Esophagus muscularis mucosa (tissue), 4 donors: ENCODE measurements around the gene ITFG1. TPM values are rescaled to one million over a fixed set of nuclear protein-coding genes. Genes with fewer than 3 reads are reported as not detected.
"Not testable (repeated sequence)": the region's sequence is repeated elsewhere in the genome, so short reads cannot be mapped to it uniquely, and the experiment has no call there.

Source experiments
- DNase-seq: peaks from one replicate; pipeline ENCODE4 v3.0.0-alpha.2; 2017; ENCODE audit errors: extremely low spot score
- H3K27ac ChIP-seq, 4 donors: fragments of 200-600 bp; sonication (generic); replicated peaks in 1 of 4; 1 replicate in 3 of 4; 2 replicates in 1 of 4; pipeline ENCODE4 v1.5.1; 2016 to 2019; ENCODE audit warnings: mild to moderate bottlenecking in 1 of 4
- H3K27me3 ChIP-seq, 4 donors: fragments of 200-600 bp; sonication (generic); one replicate each; pipeline versions ENCODE4 v1.5.1 to v1.6.0; 2016 to 2019
- H3K36me3 ChIP-seq, 4 donors: fragments of 200-600 bp; sonication (generic); one replicate each; pipeline ENCODE4 v1.5.1; 2016 to 2019
- H3K4me1 ChIP-seq, 4 donors: fragments of 200-600 bp; sonication (generic); one replicate each; pipeline ENCODE4 v1.5.1; 2016 to 2019
- H3K4me3 ChIP-seq, 4 donors: fragments of 200-600 bp; sonication (generic); 1 replicate in 2 of 4; 2 replicates in 2 of 4; pipeline ENCODE4 v1.5.1; 2016 to 2019; ENCODE audit warnings: mild to moderate bottlenecking in 4 of 4, moderate library complexity in 1 of 4
- H3K9me3 ChIP-seq, 4 donors: fragments of 200-600 bp; sonication (generic); 1 replicate in 3 of 4; 2 replicates in 1 of 4; pipeline ENCODE4 v1.5.1; 2016 to 2019
- EP300 ChIP-seq: sonication (generic); formaldehyde crosslinking; IDR thresholded peaks from one replicate; pipeline ENCODE4 v1.6.1; 2017; ENCODE audit warnings: antibody characterized with exemption
- POLR2A ChIP-seq: fragments of 450-650 bp; IDR thresholded peaks from one replicate; pipeline ENCODE4 v1.6.1; 2017; ENCODE audit warnings: antibody characterized with exemption, moderate library complexity, mild to moderate bottlenecking, low read depth
- POLR2AphosphoS5 ChIP-seq, 2 donors: sonication (generic); formaldehyde crosslinking; IDR thresholded peaks; one replicate each; pipeline ENCODE4 v1.6.1; 2017; ENCODE audit warnings: antibody characterized with exemption in 2 of 2
- WGBS: methylation state at CpG from one replicate; pipeline ENCODE4 v1.1.5; 2018; 5-methylcytosine and 5-hydroxymethylcytosine counted together
- intact Hi-C: fragments of 100-400 bp; cut with DNase I; formaldehyde crosslinking; loops from one replicate; pipeline ENCODE4 v1.15.1; 2023
- total RNA-seq, 4 donors: library from RNA; depleted of rRNA; stranded (reverse); fragments of >200 nt; gene quantifications; one replicate each; pipeline versions ENCODE4 v1.1.0 to v1.2.1, GENCODE V29; 2016
- TF ChIP-seq, protein P1 (sequence below), 3 experiments: fragments of 200-600 bp in 2 of 3; fragments of 450-650 bp in 1 of 3; sonication (generic) in 2 of 3; IDR thresholded peaks; one replicate each; pipeline ENCODE4 v1.5.1; 2017 to 2019; ENCODE audit warnings: antibody characterized with exemption in 3 of 3, mild to moderate bottlenecking in 2 of 3, moderate library complexity in 1 of 3

The ITFG1 gene
- total RNA-seq, 4 donors from 2014 or later, result 32.2 to 44.4 (median 41.7) TPM

DNA sequence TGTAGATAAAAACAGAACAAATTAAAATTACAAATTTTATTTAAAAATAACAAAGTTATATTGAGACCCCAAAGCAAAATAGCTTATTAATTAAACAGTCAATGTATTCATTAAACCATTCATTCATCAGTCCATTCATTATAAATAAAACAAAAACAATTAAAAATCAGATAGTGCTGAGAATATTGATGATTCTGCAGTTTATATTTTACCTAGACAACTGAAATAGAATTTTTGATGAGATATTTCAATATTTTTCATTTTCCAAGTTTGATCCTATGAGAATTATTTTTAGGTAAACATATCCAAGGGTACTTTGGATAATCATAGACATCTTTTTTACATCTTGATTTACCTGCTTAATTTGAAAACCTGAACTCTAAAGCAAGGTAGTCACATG lies 301.9 kb downstream of the ITFG1 start:
- H3K9me3 ChIP-seq, result no peaks in the 10 kb centered on the region
- H3K4me1 ChIP-seq, result no peaks in the 10 kb centered on the region
- intact Hi-C loops, result no loop called here
- H3K27ac ChIP-seq, result no peak overlapping the region
- DNase-seq, result no peak
- H3K27me3 ChIP-seq, result no peaks in the 10 kb centered on the region
- TF ChIP-seq EP300 (no peak), POLR2AphosphoS5 (IDR thresholded peaks at IDR 0.05) (no peak), POLR2A (no peak)
- TF ChIP-seq, protein P1, sequence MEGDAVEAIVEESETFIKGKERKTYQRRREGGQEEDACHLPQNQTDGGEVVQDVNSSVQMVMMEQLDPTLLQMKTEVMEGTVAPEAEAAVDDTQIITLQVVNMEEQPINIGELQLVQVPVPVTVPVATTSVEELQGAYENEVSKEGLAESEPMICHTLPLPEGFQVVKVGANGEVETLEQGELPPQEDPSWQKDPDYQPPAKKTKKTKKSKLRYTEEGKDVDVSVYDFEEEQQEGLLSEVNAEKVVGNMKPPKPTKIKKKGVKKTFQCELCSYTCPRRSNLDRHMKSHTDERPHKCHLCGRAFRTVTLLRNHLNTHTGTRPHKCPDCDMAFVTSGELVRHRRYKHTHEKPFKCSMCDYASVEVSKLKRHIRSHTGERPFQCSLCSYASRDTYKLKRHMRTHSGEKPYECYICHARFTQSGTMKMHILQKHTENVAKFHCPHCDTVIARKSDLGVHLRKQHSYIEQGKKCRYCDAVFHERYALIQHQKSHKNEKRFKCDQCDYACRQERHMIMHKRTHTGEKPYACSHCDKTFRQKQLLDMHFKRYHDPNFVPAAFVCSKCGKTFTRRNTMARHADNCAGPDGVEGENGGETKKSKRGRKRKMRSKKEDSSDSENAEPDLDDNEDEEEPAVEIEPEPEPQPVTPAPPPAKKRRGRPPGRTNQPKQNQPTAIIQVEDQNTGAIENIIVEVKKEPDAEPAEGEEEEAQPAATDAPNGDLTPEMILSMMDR (IDR thresholded peaks at IDR 0.05), result no peak
- H3K36me3 ChIP-seq, result peaks cover 0 to 45% (median 25%) of the 10 kb centered on the region in 4 donors
- H3K4me3 ChIP-seq, result no peak overlapping the region

DNA sequence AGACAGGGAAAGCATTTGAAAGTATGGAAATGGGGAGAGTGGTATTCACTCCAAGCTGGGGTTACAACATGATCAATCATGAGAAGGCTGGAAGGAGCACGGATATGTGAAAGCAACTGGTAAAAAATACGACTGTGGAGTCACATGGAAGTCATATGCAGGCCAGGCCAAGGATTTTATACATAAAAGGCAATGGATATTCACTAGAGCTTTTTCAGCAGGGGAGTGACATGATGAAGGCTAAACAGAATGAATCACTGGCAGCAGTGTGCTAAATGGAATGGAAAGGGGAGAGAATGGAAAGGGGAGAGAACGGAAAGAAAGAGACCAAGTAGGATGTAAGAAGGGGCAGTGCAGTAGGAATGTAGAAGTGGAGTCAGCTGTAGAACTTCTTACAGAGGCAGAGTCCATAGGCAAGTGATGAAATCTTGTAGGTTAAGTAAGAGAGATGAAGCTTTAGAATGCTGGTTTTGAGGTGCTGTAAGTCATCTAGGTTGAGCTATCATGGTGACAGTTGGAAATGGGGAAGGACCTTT lies 304.1 kb downstream of the ITFG1 start:
- Histone ChIP-seq H3K27me3 (no peaks in the 10 kb centered on the region), H3K9me3 (peaks cover 0 to 5% (median 0%) of the 10 kb centered on the region in 4 donors), H3K36me3 (peaks cover 12 to 64% (median 40%) of the 10 kb centered on the region in 4 donors), H3K4me3 (no peak overlapping the region), H3K4me1 (no peaks in the 10 kb centered on the region), H3K27ac (no peak overlapping the region)
- TF ChIP-seq POLR2AphosphoS5 (IDR thresholded peaks at IDR 0.05), result no peak
- TF ChIP-seq, protein P1 (IDR thresholded peaks at IDR 0.05), result no peak
- TF ChIP-seq POLR2A, result no peak
- no peak for TF ChIP-seq EP300
- 79% methylated on average over 3 of the region's 3 CpGs for WGBS
- intact Hi-C loops, result no loop called here
- no peak for DNase-seq

DNA sequence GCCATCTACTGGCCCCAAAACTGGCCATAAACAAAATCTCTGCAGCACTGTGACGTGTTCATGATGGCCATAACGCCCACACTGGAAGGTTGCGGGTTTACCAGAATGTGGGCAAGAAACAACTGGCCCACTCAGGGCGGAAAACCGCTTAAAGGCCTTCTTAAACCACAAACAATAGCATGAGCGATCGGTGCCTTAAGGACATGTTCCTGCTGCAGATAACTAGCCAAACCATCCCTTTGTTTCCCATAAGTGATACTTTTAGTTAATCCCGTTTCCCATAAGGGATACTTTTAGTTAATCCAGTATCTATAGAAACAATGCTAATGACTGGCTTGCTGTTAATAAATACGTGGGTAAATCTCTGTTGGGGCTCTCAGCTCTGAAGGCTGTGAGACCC lies 308.4 kb downstream of the ITFG1 start:
- H3K27ac ChIP-seq, H3K4me3 ChIP-seq, intact Hi-C loops, H3K9me3 ChIP-seq, H3K27me3 ChIP-seq, H3K4me1 ChIP-seq, DNase-seq: not testable (repeated sequence)
- WGBS, result 97% methylated on average over 9 of the region's 9 CpGs
- peaks cover 12 to 40% (median 27%) of the 10 kb centered on the region in 4 donors for H3K36me3 ChIP-seq

DNA sequence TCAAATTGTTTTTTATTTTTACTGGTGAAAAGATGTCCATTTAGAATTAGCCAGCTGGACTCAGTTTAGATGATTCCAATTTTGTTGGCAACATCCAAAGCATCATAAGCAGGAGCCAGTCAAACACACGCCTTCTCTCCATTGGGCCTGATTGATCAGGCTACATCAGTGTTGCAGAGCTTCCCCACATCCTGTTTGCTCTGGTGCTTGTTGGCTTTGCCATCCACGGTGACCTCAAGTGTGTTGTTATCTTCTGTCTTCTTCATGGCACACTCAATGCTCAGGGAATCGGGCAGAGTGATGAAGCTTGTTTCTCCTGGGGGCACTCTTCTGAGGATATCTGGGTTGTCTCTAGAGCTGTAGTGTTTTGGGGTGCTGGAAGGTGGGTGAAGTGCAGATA lies 310.8 kb downstream of the ITFG1 start:
- no peaks in the 10 kb centered on the region for H3K4me1 ChIP-seq
- H3K9me3 ChIP-seq, result peaks cover 0 to 5% (median 0%) of the 10 kb centered on the region in 4 donors
- H3K27ac ChIP-seq, result no peak overlapping the region
- intact Hi-C loops, result no loop called here
- DNase-seq, result no peak
- H3K36me3 ChIP-seq, result peaks cover 12 to 24% (median 16%) of the 10 kb centered on the region in 4 donors
- TF ChIP-seq POLR2AphosphoS5 (IDR thresholded peaks at IDR 0.05) (no peak), POLR2A (no peak), EP300 (no peak)
- TF ChIP-seq, protein P1 (IDR thresholded peaks at IDR 0.05), result no peak
- no peak overlapping the region for H3K4me3 ChIP-seq
- peaks cover 0 to 3% (median 1%) of the 10 kb centered on the region in 4 donors for H3K27me3 ChIP-seq
- WGBS, result 96% methylated on average over 3 of the region's 3 CpGs

DNA sequence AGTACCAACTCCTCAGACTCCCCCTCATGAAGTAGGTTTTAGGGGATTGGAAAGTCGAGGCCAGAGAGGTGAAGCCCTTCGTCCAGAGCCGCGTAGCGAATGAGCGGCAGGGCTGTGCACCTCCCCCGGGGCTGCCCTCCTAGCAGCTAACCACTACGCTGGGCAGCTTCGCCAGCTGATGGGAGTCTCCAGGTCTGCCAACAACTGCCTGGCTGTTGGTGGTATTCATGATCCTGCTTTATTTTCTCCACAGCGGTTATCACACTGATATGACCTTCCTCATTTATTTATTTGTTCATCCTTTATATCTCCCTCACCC lies 316.3 kb downstream of the ITFG1 start:
- no peaks in the 10 kb centered on the region for H3K36me3 ChIP-seq
- intact Hi-C loops, result loop anchor here (5.0 to 10.0 kb wide), 2 partner anchors 910 to 1013 kb away; partner anchors contain the start of gene ABCC12
- peak overlapping the region; percentile 51 to 62 (median 54) for H3K4me3 ChIP-seq
- peaks cover 0 to 32% (median 29%) of the 10 kb centered on the region in 4 donors for H3K4me1 ChIP-seq
- WGBS, result 19% methylated on average over 9 of the region's 10 CpGs
- no peak for DNase-seq
- no peaks in the 10 kb centered on the region for H3K9me3 ChIP-seq
- no peak overlapping the region for H3K27ac ChIP-seq
- peaks cover 0 to 43% (median 20%) of the 10 kb centered on the region in 4 donors for H3K27me3 ChIP-seq
- TF ChIP-seq, protein P1 (IDR thresholded peaks at IDR 0.05), result no peak
- TF ChIP-seq POLR2AphosphoS5 (IDR thresholded peaks at IDR 0.05) (no peak), EP300 (no peak), POLR2A (no peak)
